HEK293T (cell line): ENCODE measurements around the gene DDIT4.

Experiments used
- CTCF ChIA-PET: fragments of 350-600 bp; formaldehyde crosslinking; extraction: SDS; loops from one replicate; lab custom pipeline; 2021; ENCODE audit warnings: antibody characterized with exemption, inconsistent platforms; lab: Yijun Ruan, JAX
- POLR2A ChIA-PET: fragments of 350-600 bp; formaldehyde crosslinking; extraction: SDS; loops from one replicate; lab custom pipeline; 2020; ENCODE audit warnings: antibody characterized with exemption, inconsistent platforms; lab: Yijun Ruan, JAX
- DNase-seq: peaks from one replicate; pipeline ENCODE4 v3.0.0; 2012; ENCODE audit warnings: mixed read lengths; ENCODE audit errors: extremely low spot score
- ARNT ChIP-seq: fragments of 450-650 bp; IDR thresholded peaks from 2 replicates; pipeline ENCODE4 v1.6.1; 2017; ENCODE audit warnings: mild to moderate bottlenecking
- BHLHE40 ChIP-seq: fragments of 450-650 bp; IDR thresholded peaks from 2 replicates; pipeline ENCODE4 v1.6.1; 2016; ENCODE audit warnings: mild to moderate bottlenecking, moderate library complexity, borderline replicate concordance
- CTBP1 ChIP-seq: fragments of 450-650 bp; IDR thresholded peaks from 2 replicates; pipeline ENCODE4 v1.6.1; 2016; ENCODE audit warnings: borderline replicate concordance
- ELF4 ChIP-seq: fragments of 450-650 bp; IDR thresholded peaks from 2 replicates; pipeline ENCODE4 v1.6.1; 2017; ENCODE audit warnings: antibody characterized with exemption
- FOXA1 ChIP-seq: fragments of 450-650 bp; IDR thresholded peaks from 2 replicates; pipeline ENCODE4 v1.6.1; 2016; ENCODE audit warnings: mild to moderate bottlenecking
- FOXK2 ChIP-seq: fragments of 450-650 bp; IDR thresholded peaks from 2 replicates; pipeline ENCODE4 v1.6.1; 2016; ENCODE audit warnings: mild to moderate bottlenecking
- FOXM1 ChIP-seq: fragments of 450-650 bp; IDR thresholded peaks from 2 replicates; pipeline ENCODE4 v1.6.1; 2017; ENCODE audit warnings: mild to moderate bottlenecking, borderline replicate concordance
- HDGF ChIP-seq: fragments of 450-650 bp; IDR thresholded peaks from 2 replicates; pipeline ENCODE4 v1.6.1; 2017; ENCODE audit warnings: antibody characterized with exemption, borderline replicate concordance
- L3MBTL2 ChIP-seq: fragments of 450-650 bp; conservative IDR thresholded peaks from 2 replicates; pipeline ENCODE4 v1.6.1; 2016; ENCODE audit warnings: mild to moderate bottlenecking
- LEF1 ChIP-seq: fragments of 450-650 bp; IDR thresholded peaks from 2 replicates; pipeline ENCODE4 v1.6.1; 2017; ENCODE audit warnings: mild to moderate bottlenecking, borderline replicate concordance
- NFRKB ChIP-seq: fragments of 450-650 bp; IDR thresholded peaks from 2 replicates; pipeline ENCODE4 v1.6.1; 2016; ENCODE audit warnings: mild to moderate bottlenecking, moderate library complexity
- SP1 ChIP-seq: fragments of 450-650 bp; IDR thresholded peaks from 2 replicates; pipeline ENCODE4 v1.6.1; 2017
- SUZ12 ChIP-seq: fragments of 450-650 bp; IDR thresholded peaks from 2 replicates; pipeline ENCODE4 v1.6.1; 2016; ENCODE audit warnings: mild to moderate bottlenecking
- TARDBP ChIP-seq: fragments of 450-650 bp; IDR thresholded peaks from 2 replicates; pipeline ENCODE4 v1.6.1; 2016
- ZNF384 ChIP-seq: fragments of 450-650 bp; IDR thresholded peaks from 2 replicates; pipeline ENCODE4 v1.6.1; 2016
- TF ChIP-seq, protein P1 (sequence below): fragments of 450-650 bp; IDR thresholded peaks from 2 replicates; pipeline ENCODE4 v1.6.1; 2016

DDIT4 gene

DNA sequence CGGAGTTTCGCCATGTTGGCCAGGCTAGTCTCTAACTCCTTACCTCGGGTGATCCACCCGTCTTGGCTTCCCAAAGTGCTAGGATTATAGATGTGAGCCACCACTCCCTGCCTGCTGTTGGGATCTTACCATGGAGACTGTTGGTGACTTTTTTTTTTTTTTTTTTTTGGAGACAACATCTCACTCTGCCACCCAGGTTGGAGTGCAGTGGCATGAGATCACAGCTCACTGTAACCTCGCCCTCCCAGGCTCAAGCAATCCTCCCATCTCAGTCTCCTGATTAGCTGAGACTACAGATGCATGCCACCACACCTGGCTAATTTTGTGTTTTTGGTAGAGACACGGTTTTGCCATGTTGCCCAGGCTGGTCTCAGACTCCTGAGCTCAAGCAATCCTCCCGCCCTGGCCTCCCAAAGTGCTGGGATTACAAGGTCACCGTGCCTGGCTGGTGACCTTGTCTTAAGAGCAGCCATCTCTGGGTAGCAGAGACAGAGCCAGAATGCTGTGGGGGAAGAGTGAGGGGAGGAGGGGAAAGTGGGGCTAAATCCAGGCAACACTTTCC is 32.0 kb upstream of the DDIT4 start:
- TF ChIP-seq ZNF384 (no peak), FOXK2 (no peak), FOXM1 (no peak), ARNT (no peak), BHLHE40 (no peak), HDGF (no peak), CTBP1 (no peak), LEF1 (no peak), TARDBP (no peak), SUZ12 (no peak), L3MBTL2 (no peak), FOXA1 (no peak), NFRKB (no peak), SP1 (no peak), ELF4 (no peak)
- TF ChIP-seq, protein P1, sequence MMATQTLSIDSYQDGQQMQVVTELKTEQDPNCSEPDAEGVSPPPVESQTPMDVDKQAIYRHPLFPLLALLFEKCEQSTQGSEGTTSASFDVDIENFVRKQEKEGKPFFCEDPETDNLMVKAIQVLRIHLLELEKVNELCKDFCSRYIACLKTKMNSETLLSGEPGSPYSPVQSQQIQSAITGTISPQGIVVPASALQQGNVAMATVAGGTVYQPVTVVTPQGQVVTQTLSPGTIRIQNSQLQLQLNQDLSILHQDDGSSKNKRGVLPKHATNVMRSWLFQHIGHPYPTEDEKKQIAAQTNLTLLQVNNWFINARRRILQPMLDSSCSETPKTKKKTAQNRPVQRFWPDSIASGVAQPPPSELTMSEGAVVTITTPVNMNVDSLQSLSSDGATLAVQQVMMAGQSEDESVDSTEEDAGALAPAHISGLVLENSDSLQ, result no peak
- CTCF ChIA-PET, result interaction anchor here (0.6 to 0.7 kb wide), 2 partner anchors 25 to 33 kb away, joined by 3 to 4 read pairs; no protein-coding TSS in a partner anchor
- POLR2A ChIA-PET, result interaction anchor here (5.7 kb wide), 1 partner anchor 33 kb away, joined by 46 read pairs; the partner anchor contains the start of gene DDIT4
- no peak for DNase-seq

DNA sequence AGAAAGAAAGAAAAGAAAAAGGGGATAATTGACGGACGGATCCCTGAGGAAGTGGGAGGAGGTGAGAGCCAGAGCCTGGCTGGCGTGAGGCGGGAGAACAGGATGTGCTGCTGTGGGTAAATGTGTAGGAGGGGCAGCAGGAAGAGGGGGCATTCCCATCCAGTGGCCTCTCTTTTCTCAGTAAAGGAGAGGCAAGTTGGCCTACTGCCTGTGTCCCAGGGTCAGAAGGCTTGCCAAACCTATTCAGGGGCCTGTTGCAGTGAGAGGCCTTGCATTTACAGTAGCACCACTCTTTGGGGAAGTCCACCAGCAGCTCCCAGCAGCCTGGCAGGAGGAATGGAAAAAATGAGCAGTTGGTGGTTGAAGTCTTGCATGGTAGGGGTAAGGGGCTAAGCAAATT is 31.0 kb upstream of the DDIT4 start:
- TF ChIP-seq SUZ12, result no peak
- no peak for DNase-seq
- ChIA-PET CTCF (no interaction called here), POLR2A (interaction anchor here (5.7 kb wide), 1 partner anchor 32 kb away, joined by 46 read pairs; the partner anchor contains the start of gene DDIT4)

DNA sequence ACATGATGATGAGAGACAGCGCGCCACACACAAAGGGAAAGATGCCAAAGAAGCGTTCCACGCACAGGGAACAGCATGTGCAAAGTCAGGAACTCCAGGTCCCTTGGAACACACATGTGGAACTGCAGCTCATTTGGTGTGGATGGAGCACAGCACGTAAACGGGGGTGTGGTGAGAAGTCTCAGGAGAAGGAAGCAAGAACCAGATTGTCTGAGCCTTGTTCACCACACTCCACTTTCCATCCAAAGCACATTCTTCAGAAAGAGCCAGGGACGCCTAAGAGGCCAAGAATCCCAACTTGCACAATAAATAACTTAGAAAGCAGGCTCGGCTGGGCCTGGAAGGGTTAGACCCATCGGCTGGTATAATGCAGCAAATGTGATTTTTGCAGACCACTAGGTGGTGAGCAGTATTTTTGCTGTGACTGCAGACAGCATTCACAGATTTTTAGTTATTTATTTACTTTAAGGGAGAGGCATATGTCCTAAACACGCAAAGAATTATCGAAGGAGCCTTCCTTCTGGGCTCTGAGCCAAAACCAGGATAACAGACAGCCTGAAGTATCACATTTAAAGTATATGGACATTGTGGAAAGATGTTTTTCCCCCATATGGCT is 29.8 kb upstream of the DDIT4 start:
- peak; percentile 43 for DNase-seq
- no peak for TF ChIP-seq LEF1
- no peak for TF ChIP-seq SP1
- TF ChIP-seq CTBP1, result no peak
- TF ChIP-seq BHLHE40, result no peak
- TF ChIP-seq L3MBTL2, result no peak
- TF ChIP-seq ARNT, result no peak
- no peak for TF ChIP-seq ELF4
- TF ChIP-seq FOXM1, result no peak
- CTCF ChIA-PET, result interaction anchor here (0.6 to 1.4 kb wide), 2 partner anchors 16 to 78 kb away, joined by 3 read pairs; no protein-coding TSS in a partner anchor
- POLR2A ChIA-PET, result interaction anchor here (1.2 to 5.7 kb wide), 2 partner anchors 17 to 31 kb away, joined by 7 to 46 read pairs; partner anchors contain the start of gene DDIT4

DNA sequence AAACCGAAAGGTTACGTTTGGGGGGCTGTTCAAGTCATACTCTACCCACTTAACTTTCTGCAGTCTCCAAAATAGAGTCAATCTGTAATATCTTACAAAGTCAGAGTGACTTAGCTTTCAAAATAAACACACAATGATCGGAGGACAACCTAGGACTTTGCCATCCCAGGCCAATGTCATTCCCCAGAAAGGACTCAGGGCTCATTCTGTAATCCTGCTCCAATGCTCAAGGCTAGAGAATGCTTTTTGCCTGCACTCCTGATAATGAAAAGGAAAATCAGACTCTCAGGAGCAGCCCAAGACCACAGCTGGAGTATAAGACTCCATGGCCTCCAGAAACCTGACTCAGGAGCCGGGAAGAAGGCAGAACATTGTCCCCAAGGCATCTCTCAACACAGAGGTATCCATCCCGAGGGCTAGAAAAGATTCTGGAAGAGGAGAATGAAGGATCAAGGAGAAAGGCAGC is 29.1 kb upstream of the DDIT4 start:
- DNase-seq, result no peak
- CTCF ChIA-PET, result interaction anchor here (0.6 to 1.4 kb wide), 2 partner anchors 77 to 221 kb away, joined by 3 read pairs; no protein-coding TSS in a partner anchor
- TF ChIP-seq LEF1 (no peak), ZNF384 (no peak), SUZ12 (no peak), ARNT (no peak), FOXK2 (no peak), HDGF (no peak), NFRKB (no peak), ELF4 (no peak), L3MBTL2 (no peak), SP1 (no peak), BHLHE40 (no peak), FOXM1 (no peak), TARDBP (no peak), FOXA1 (no peak), CTBP1 (no peak)
- TF ChIP-seq, protein P1, result no peak
- POLR2A ChIA-PET, result interaction anchor here (1.2 to 5.7 kb wide), 2 partner anchors 16 to 30 kb away, joined by 7 to 46 read pairs; partner anchors contain the start of gene DDIT4

DNA sequence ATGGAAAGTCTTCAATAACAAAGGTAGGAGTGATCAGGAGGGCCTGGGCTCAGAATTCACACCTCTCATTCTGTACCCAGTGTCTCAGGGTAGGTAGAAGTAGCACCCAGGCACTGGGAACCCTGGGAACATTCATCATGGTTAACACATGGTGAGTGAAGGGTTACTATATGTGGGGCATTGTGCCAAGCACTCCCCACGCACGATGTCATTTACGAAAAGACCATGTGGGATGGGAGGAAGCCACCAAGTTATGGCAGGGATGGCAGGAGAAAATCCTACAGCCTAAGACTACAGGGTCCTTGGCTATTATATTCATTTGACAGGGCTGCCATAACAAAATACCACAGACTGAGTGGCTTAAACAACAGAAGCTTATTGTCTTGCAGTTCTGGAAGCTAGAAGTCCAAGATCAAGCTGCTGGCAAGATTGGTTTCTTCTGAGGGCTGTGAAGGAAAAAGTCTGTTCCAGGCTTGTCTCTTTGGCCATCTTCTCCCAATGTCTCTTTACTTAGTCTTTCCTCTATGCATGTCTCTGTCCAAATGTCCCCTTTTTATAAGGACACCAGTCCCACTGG is 27.7 kb upstream of the DDIT4 start:
- no peak for DNase-seq
- ChIA-PET CTCF (interaction anchor here (0.6 kb wide), 1 partner anchor 61 kb away, joined by 3 read pairs; no protein-coding TSS in a partner anchor), POLR2A (interaction anchor here (1.2 to 4.8 kb wide), 4 partner anchors 15 to 82 kb away, joined by 4 to 66 read pairs (median 8); partner anchors contain the start of gene DDIT4)
- no peak for TF ChIP-seq FOXM1
- no peak for TF ChIP-seq L3MBTL2
- no peak for TF ChIP-seq SUZ12
- no peak for TF ChIP-seq SP1
- TF ChIP-seq FOXA1, result no peak
- TF ChIP-seq, protein P1, result no peak
- TF ChIP-seq NFRKB, result no peak
- TF ChIP-seq ZNF384, result no peak
- TF ChIP-seq ELF4, result no peak
- no peak for TF ChIP-seq FOXK2
- no peak for TF ChIP-seq ARNT
- TF ChIP-seq HDGF, result no peak
- no peak for TF ChIP-seq BHLHE40
- TF ChIP-seq TARDBP, result no peak
